ENCODE data around the gene ARHGAP31. TPM values are rescaled to one million over a fixed set of nuclear protein-coding genes. Genes with fewer than 3 reads are reported as not detected.
A peak's percentile ranks its signal among the peaks of the same experiment; 100 is the strongest.

The ARHGAP31 gene
- total and polyA plus RNA-seq, 10 of the 15 experiments (the other 5 are each of a cell fraction or from before 2014, with no cell fraction given): 0.97 to 29.8 (median 10.3) TPM

GRCh38 chr3:119352034-119352609 is 57.9 kb downstream of the ARHGAP31 start (continued):
- TF ChIP-seq ATF2 (IDR thresholded peaks at IDR 0.05; ENCODE audit: low read length) (peak; percentile 87), PML (IDR thresholded peaks at IDR 0.05; ENCODE audit: low read length) (peak; percentile 68), CREB1 (IDR thresholded peaks at IDR 0.05; ENCODE audit: low read depth) (peak; percentile 69), BCL11A (IDR thresholded peaks at IDR 0.05; ENCODE audit: low read depth, low read length) (peak; percentile 26; the same call in 1 of the 2 replicates), TCF3 (IDR thresholded peaks at IDR 0.05; ENCODE audit: borderline replicate concordance, insufficient read depth, low read depth, low read length) (no peak), RAD21 (IDR thresholded peaks at IDR 0.05; ENCODE audit: insufficient read depth, low read depth, low read length) (0 out of 2 replicates have a peak, but pooled peaks have one; percentile 3), SRF (IDR thresholded peaks at IDR 0.05; ENCODE audit: low read depth in 2 of 2, low read length in 2 of 2) (no peak), POU2F2 (IDR thresholded peaks at IDR 0.05; ENCODE audit: borderline replicate concordance, low read depth, low read length) (no peak), PRDM15 (CRISPR knock-in tag; IDR thresholded peaks at IDR 0.05) (no peak), BCL3 (IDR thresholded peaks at IDR 0.05; ENCODE audit: borderline replicate concordance, insufficient read depth, low read depth, low read length, poor library complexity, severe bottlenecking) (no peak), PAX8 (IDR thresholded peaks at IDR 0.05) (no peak), ZBED1 (IDR thresholded peaks at IDR 0.05; ENCODE audit: borderline replicate concordance) (peak; percentile 74; the same call in 1 of the 2 replicates), RUNX3 (IDR thresholded peaks at IDR 0.05; ENCODE audit: low read length) (peak; percentile 87), ATF3 (IDR thresholded peaks at IDR 0.05; ENCODE audit: borderline replicate concordance, extremely low read depth, low read depth, low read length) (no peak), SREBF2 (IDR thresholded peaks at IDR 0.05; ENCODE audit: low read length) (no peak), MLLT1 (IDR thresholded peaks at IDR 0.05) (no peak), BCLAF1 (IDR thresholded peaks at IDR 0.05) (no peak)
